LNCaP clone FGC (cell line): ENCODE results near the gene C12orf43.

Experiments used
- DNase-seq: peaks from one replicate; pipeline ENCODE4 v3.0.0-alpha.2; 2011; ENCODE audit warnings: low read depth
- H3K4me3 ChIP-seq: 2 replicates; pipeline ENCODE4 v1.5.1; 2011; ENCODE audit warnings: mild to moderate bottlenecking, low read depth, low read length, control low read depth
- TF ChIP-seq, protein P1 (sequence below): IDR thresholded peaks from 2 replicates; pipeline ENCODE4 v1.5.1; 2012; ENCODE audit warnings: mild to moderate bottlenecking; ENCODE audit not compliant: control insufficient read depth, insufficient read depth; ENCODE audit errors: extremely low read depth

Gene C12orf43

DNA sequence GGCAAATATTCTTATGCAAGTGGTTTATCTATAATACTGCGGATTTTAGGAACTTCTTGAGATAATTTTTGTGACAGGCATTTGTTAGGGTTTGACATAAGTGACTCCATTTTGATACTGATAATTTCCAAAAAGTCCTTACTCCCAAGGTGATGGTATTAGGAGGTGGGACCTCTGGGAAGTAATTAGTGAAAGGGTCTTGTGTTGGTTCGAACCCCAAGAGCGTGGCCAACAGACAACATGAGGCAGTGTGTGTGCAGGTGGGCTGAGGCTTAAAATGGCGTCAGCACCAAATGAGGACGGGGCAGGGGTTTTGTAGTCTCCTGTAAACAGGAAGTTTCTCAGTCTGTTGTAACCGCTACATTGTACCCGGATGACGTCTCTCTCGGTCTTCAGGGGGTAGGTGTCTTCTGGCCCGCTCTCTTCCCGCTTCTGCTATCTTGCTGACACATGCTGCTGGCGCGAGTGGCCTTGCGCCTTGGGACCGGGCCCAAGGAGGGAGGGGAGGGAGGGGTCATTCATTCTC, 1.7 kb upstream of the C12orf43 start:
- no peak for DNase-seq
- no peak overlapping the region for H3K4me3 ChIP-seq
- TF ChIP-seq, protein P1, sequence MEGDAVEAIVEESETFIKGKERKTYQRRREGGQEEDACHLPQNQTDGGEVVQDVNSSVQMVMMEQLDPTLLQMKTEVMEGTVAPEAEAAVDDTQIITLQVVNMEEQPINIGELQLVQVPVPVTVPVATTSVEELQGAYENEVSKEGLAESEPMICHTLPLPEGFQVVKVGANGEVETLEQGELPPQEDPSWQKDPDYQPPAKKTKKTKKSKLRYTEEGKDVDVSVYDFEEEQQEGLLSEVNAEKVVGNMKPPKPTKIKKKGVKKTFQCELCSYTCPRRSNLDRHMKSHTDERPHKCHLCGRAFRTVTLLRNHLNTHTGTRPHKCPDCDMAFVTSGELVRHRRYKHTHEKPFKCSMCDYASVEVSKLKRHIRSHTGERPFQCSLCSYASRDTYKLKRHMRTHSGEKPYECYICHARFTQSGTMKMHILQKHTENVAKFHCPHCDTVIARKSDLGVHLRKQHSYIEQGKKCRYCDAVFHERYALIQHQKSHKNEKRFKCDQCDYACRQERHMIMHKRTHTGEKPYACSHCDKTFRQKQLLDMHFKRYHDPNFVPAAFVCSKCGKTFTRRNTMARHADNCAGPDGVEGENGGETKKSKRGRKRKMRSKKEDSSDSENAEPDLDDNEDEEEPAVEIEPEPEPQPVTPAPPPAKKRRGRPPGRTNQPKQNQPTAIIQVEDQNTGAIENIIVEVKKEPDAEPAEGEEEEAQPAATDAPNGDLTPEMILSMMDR = no peak

DNA sequence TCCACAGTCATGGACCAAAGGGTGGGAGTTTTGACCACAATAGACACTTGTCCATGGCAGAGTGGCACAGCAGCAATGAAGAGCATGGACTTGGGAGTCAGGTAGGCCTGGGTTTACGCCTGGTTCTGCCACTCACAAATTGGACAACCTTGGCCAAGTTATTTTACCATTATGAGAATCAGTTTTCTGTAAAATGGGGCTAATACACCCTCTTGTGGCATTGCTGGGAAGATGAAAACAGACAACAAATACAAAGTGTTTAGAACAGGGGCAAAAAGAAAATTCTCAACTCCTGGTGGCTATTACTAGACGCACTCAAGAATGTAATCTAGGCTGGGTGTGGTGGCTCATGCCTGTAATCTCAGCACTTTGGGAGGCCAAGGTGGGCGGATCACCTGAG, 2.6 kb downstream of the C12orf43 start:
- no peak overlapping the region for H3K4me3 ChIP-seq
- TF ChIP-seq, protein P1 = peak; percentile 11; the same call in 1 of the 2 replicates
- DNase-seq = no peak

DNA sequence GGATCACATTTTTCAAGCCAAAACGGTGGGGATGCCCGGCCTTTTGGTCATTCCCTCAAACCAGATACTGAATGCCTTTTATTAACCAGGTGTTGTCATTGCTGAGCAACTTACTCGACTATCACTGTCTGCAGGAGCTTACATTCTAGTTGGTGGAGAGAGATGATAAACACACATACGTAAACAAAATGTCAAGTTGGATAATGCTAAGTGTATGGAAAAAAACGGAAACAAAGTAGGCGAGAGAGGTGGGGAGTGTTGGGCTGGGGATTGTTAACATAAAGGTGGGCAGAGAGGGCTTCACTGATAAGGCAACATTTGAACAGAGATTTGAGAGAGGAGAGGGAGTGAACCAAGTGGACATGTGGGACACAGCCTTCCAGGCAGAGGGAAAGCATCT, 4.5 kb downstream of the C12orf43 start:
- no peak overlapping the region for H3K4me3 ChIP-seq
- TF ChIP-seq, protein P1 = no peak
- no peak for DNase-seq

DNA sequence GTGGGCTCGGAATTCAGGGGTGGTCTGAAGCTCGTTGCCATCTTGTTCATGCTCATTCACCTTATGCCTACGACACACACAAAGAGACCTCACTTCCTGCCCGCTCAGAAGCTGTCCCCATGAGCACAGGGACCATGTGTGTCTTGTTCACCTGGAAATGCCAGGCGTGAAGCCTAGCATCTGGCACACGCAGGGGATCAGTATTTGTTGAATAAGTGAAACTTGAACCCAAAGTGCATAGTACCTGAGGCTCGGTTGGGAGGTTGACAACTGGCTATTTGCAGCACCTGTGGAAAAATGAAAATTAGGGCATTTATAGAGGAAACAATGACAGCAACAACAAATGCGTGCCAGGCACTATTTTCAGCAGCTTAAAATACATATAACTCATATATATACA, 5.4 kb downstream of the C12orf43 start:
- DNase-seq = no peak
- TF ChIP-seq, protein P1 = no peak
- no peak overlapping the region for H3K4me3 ChIP-seq

DNA sequence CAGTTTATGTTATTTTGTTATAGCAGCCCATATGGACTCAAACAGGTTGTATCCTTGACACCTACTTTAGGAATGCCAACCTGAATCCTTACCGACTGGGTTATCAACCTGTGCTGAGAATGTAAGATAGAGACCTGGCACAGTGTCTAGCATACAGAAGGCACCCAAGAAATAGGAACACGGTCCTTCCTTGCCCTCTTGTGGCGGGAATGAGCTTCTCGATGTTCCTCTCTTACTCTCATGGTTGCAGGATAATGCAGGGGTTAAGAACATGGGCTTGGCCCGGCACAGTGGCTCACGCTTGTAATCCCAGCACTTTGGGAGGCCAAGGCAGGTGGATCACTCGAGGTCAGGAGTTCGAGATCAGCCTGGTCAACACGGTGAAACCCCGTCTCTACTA, 6.5 kb downstream of the C12orf43 start:
- H3K4me3 ChIP-seq = no peak overlapping the region
- TF ChIP-seq, protein P1 = peak; percentile 76
- DNase-seq = no peak

DNA sequence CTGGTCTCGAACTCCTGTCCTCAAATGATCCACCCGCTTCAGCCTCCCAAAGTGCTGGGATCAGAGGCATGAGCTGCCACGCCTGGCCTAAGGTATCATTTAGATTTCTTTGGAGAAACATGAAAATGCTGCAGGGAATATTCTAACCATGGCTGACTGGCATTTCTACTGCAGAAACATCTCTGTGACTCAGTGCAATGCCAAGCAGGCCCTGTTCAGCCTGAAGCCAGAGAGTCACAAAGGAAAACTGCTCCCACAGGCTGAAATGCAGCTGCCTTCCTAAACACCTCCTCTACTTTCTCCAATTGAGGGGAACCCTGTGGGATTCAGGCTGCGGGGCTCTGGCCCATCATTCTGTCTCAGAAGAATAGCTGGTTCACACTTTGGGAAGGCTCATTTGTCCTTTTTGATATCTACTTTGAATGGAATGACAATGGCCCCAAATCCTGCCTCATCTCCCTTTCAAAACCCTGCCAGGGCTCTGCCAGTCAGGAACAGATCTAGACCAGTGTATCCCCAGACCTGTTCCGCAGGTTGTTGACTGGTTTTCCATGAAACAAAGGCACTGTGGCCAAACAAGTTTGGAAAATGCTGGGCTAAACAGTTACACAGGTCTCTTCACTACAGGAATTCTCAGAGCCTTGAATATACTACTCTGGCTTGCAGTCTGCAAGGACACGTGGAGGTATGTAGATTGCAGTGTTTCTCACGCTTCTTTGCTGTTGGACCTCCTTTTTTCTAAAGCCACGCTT, 7.8 kb downstream of the C12orf43 start:
- TF ChIP-seq, protein P1 = no peak
- DNase-seq = no peak
- H3K4me3 ChIP-seq = no peak overlapping the region
